ENCODE data around the gene CLRN1. TPM values are rescaled to one million over a fixed set of nuclear protein-coding genes. Genes with fewer than 3 reads are reported as not detected.
A peak's percentile ranks its signal among the peaks of the same experiment; 100 is the strongest.

The CLRN1 gene
- total RNA-seq, 3 donors from 2014 or later = not detected

GRCh38 chr3:150930839-150931238 lies 41.7 kb downstream of the CLRN1 start:
- ATAC-seq = no peak
- no peaks in the 10 kb centered on the region for H3K9me3 ChIP-seq
- intact Hi-C loops (cut with DNase I, micrococcal nuclease) = no loop called here
- no peak for TF ChIP-seq CTCF (IDR thresholded peaks at IDR 0.05)
- H3K36me3 ChIP-seq (ENCODE audit: low read depth) = no peaks in the 10 kb centered on the region
- H3K4me1 ChIP-seq (ENCODE audit: low read depth) = no peaks in the 10 kb centered on the region
- H3K4me3 ChIP-seq = no peak overlapping the region
- DNase-seq = no peak

GRCh38 chr3:150928234-150928633 lies 44.3 kb downstream of the CLRN1 start:
- ATAC-seq = no peak
- TF ChIP-seq CTCF (IDR thresholded peaks at IDR 0.05) = no peak
- no peak overlapping the region for H3K4me3 ChIP-seq
- no peak for DNase-seq
- no peaks in the 10 kb centered on the region for H3K4me1 ChIP-seq (ENCODE audit: low read depth)
- intact Hi-C loops (cut with DNase I, micrococcal nuclease) = no loop called here
- no peaks in the 10 kb centered on the region for H3K36me3 ChIP-seq (ENCODE audit: low read depth)
- no peaks in the 10 kb centered on the region for H3K9me3 ChIP-seq

GRCh38 chr3:150926328-150926727 lies 46.2 kb downstream of the CLRN1 start:
- H3K36me3 ChIP-seq (ENCODE audit: low read depth) = no peaks in the 10 kb centered on the region
- intact Hi-C loops (cut with DNase I, micrococcal nuclease) = no loop called here
- TF ChIP-seq CTCF (IDR thresholded peaks at IDR 0.05) = no peak
- no peaks in the 10 kb centered on the region for H3K4me1 ChIP-seq (ENCODE audit: low read depth)
- no peak for ATAC-seq
- no peak overlapping the region for H3K4me3 ChIP-seq
- no peak for DNase-seq
- H3K9me3 ChIP-seq = no peaks in the 10 kb centered on the region

GRCh38 chr3:150925751-150926201 lies 46.8 kb downstream of the CLRN1 start:
- DNase-seq = peak; percentile 47 to 68 (median 59)
- peak; percentile 79 for ATAC-seq
- Histone ChIP-seq H3K4me1 (ENCODE audit: low read depth) (no peaks in the 10 kb centered on the region), H3K36me3 (ENCODE audit: low read depth) (no peaks in the 10 kb centered on the region), H3K9me3 (no peaks in the 10 kb centered on the region), H3K4me3 (no peak overlapping the region)
- intact Hi-C loops (cut with DNase I, micrococcal nuclease) = no loop called here
- peak; percentile 34 for TF ChIP-seq CTCF (IDR thresholded peaks at IDR 0.05)

GRCh38 chr3:150922611-150923010 lies 49.9 kb downstream of the CLRN1 start:
- Histone ChIP-seq H3K9me3 (no peaks in the 10 kb centered on the region), H3K4me1 (ENCODE audit: low read depth) (no peaks in the 10 kb centered on the region), H3K4me3 (no peak overlapping the region), H3K36me3 (ENCODE audit: low read depth) (no peaks in the 10 kb centered on the region)
- DNase-seq (no peak), ATAC-seq (no peak)
- intact Hi-C loops (cut with DNase I, micrococcal nuclease) = no loop called here
- no peak for TF ChIP-seq CTCF (IDR thresholded peaks at IDR 0.05)

- intact Hi-C loops (cut with DNase I, micrococcal nuclease) = no loop called here
- no peak overlapping the region for H3K4me3 ChIP-seq
- H3K36me3 ChIP-seq (ENCODE audit: low read depth) = no peaks in the 10 kb centered on the region
- DNase-seq = no peak
- no peaks in the 10 kb centered on the region for H3K9me3 ChIP-seq
- H3K4me1 ChIP-seq (ENCODE audit: low read depth) = no peaks in the 10 kb centered on the region
- no peak for ATAC-seq
- no peak for TF ChIP-seq CTCF (IDR thresholded peaks at IDR 0.05)
Observed at GRCh38 chr3:150921209-150921608, 51.3 kb downstream of the CLRN1 start.

Measured in mucosa of descending colon (tissue), 3 donors.